ENCODE results near the gene LSM7. TPM values are rescaled to one million over a fixed set of nuclear protein-coding genes. Genes with fewer than 3 reads are reported as not detected.
A peak's percentile ranks its signal among the peaks of the same experiment; 100 is the strongest.

Gene LSM7
- total RNA-seq, 6 donors from 2014 or later = 58.6 to 127 (median 89.8) TPM

DNA sequence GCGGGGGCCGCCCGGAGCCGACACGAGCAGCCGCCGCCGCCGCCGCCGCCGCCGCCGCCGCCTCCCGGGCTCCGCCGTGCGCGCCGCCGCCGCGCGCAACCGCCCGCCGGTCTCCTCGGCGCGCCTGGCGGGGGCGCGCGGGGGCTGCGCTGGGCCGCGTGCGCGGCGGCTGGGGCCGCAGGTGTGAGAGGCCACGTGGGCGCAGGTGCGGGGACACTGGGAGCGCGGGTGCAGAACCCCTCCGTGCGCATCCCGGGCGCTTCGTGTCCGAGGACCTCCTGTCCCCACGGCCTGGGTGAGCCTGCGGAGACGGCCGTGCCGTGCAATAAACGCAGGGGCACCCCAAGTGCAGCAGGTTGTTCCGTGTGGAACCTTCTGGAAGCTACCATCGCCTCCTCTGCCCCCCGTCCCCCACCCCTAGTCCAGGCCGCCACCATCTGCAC, 20.3 kb downstream of the LSM7 start, which contains the start of gene LINGO3:
Gene LINGO3, minus strand, starts transcription at position 41 of the 443 bp plus-strand sequence. CDS start 16,378 bp downstream, outside the sequence.
- TF ChIP-seq, protein P1, sequence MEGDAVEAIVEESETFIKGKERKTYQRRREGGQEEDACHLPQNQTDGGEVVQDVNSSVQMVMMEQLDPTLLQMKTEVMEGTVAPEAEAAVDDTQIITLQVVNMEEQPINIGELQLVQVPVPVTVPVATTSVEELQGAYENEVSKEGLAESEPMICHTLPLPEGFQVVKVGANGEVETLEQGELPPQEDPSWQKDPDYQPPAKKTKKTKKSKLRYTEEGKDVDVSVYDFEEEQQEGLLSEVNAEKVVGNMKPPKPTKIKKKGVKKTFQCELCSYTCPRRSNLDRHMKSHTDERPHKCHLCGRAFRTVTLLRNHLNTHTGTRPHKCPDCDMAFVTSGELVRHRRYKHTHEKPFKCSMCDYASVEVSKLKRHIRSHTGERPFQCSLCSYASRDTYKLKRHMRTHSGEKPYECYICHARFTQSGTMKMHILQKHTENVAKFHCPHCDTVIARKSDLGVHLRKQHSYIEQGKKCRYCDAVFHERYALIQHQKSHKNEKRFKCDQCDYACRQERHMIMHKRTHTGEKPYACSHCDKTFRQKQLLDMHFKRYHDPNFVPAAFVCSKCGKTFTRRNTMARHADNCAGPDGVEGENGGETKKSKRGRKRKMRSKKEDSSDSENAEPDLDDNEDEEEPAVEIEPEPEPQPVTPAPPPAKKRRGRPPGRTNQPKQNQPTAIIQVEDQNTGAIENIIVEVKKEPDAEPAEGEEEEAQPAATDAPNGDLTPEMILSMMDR (IDR thresholded peaks at IDR 0.05) = no peak
- TF ChIP-seq POLR2AphosphoS5 (IDR thresholded peaks at IDR 0.05) (no peak), EP300 (IDR thresholded peaks at IDR 0.05) (no peak), POLR2A (IDR thresholded peaks at IDR 0.05) (no peak)
- Histone ChIP-seq H3K4me3 (no peak within 1 kb of the TSS), H3K4me1 (peaks cover 0 to 11% (median 5%) of the 10 kb centered on the region in 4 donors), H3K36me3 (no peaks in the 10 kb centered on the region), H3K27me3 (peaks cover 0 to 38% (median 23%) of the 10 kb centered on the region in 4 donors), H3K9me3 (no peaks in the 10 kb centered on the region), H3K27ac (no peak within 1 kb of the TSS)
- DNase-seq = peak in 1 of 2 donors; percentile 79
- ATAC-seq (ENCODE audit: low FRiP score in 2 of 2) = no peak
- 17 to 60% methylated on average over 3 to 21 of the region's 63 CpGs for WGBS, 2 donors

DNA sequence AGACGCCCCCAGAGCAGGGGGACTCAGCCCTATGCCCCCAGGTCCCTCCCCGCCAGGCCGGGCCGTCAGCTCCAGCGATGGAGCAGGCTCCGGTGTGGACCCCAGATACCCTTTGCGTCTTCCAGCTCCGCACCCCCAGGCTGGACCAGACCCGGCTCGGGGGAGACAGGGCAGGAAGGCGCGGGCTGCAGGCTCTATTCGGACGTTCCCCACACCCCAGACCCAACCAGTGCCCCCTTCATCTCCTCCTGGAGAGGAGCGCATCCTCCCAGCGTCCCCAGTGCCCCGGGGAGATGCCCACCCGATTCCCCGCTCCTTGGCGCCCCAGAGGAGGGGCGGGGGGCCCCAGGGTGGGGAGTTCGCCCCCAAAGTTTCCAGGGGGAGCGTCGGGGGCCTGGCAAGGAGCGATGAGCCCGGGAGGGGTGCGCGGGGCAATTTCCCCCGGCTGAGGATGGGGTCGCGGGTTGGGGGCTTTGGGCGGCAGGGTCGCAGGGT, 20.8 kb downstream of the LSM7 start:
- Histone ChIP-seq H3K4me3 (no peak overlapping the region), H3K27ac (no peak overlapping the region), H3K4me1 (peaks cover 1 to 16% (median 10%) of the 10 kb centered on the region in 4 donors), H3K36me3 (no peaks in the 10 kb centered on the region), H3K27me3 (peaks cover under 1 to 34% (median 23%) of the 10 kb centered on the region in 4 donors), H3K9me3 (no peaks in the 10 kb centered on the region)
- peak in 1 of 2 donors; percentile 72 for DNase-seq
- no peak for ATAC-seq (ENCODE audit: low FRiP score in 2 of 2)
- 27 to 36% methylated on average over 10 to 17 of the region's 33 CpGs for WGBS, 2 donors
- TF ChIP-seq POLR2A (IDR thresholded peaks at IDR 0.05) = no peak
- TF ChIP-seq, protein P1 (IDR thresholded peaks at IDR 0.05) = no peak
- no peak for TF ChIP-seq POLR2AphosphoS5 (IDR thresholded peaks at IDR 0.05)
- TF ChIP-seq EP300 (IDR thresholded peaks at IDR 0.05) = no peak

DNA sequence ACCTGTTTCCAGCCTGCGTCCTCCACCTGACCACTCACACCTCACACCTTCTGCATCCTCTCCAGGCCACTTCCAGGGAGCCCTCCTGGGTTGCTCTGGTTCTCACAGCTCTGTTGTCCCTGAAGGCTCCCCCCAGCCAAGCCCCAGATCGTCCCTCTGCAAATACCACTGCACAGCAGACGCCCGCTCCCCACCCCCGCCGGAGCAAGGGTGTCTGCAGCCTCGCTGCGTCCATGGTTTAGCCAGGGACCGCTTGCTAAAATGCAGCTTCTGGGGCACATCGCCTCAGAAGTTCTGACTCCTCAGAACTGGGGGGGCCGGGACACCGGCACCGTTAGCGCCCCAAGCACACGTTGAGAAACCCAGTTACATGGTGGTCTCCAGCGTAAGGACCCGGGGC, 21.4 kb downstream of the LSM7 start:
- peaks cover 5 to 22% (median 15%) of the 10 kb centered on the region in 4 donors for H3K4me1 ChIP-seq
- 39 to 59% methylated on average over 2 to 13 of the region's 17 CpGs for WGBS, 2 donors
- H3K9me3 ChIP-seq = no peaks in the 10 kb centered on the region
- no peak for ATAC-seq (ENCODE audit: low FRiP score in 2 of 2)
- no peaks in the 10 kb centered on the region for H3K36me3 ChIP-seq
- H3K4me3 ChIP-seq = no peak overlapping the region
- TF ChIP-seq EP300 (IDR thresholded peaks at IDR 0.05) (no peak), POLR2AphosphoS5 (IDR thresholded peaks at IDR 0.05) (no peak), POLR2A (IDR thresholded peaks at IDR 0.05) (no peak)
- TF ChIP-seq, protein P1 (IDR thresholded peaks at IDR 0.05) = no peak
- no peak overlapping the region for H3K27ac ChIP-seq
- H3K27me3 ChIP-seq = peaks cover 2 to 33% (median 23%) of the 10 kb centered on the region in 4 donors
- DNase-seq = peak in 1 of 2 donors; percentile 67

DNA sequence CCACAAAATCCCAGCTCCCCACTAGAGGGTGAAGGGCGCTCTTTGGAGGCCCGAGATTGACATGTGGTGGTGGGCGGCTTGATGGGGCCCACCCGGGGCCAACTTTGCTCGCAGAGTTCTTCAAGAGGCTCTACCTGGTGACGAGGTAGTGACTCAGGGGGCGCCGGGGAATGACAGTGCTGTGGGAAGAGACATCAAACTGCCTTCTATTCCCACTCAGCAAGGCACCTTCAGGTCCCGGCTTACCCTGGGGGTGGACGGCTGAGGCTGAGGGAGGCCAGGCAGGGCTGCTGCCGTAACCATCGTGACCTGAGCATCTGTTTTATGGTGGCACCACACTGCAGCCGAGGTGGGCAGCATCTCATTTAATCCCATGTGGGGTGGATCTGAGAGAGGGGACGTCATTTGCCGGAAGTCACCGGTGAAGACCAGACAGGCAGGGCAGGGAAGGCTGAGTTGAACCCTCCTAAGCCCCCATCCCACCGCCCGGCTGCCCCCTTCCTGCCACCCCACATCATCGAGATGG, 22.0 kb downstream of the LSM7 start:
- Histone ChIP-seq H3K4me3 (no peak overlapping the region), H3K27me3 (peaks cover 2 to 33% (median 23%) of the 10 kb centered on the region in 4 donors), H3K9me3 (no peaks in the 10 kb centered on the region), H3K36me3 (no peaks in the 10 kb centered on the region), H3K4me1 (peaks cover 5 to 22% (median 15%) of the 10 kb centered on the region in 4 donors), H3K27ac (no peak overlapping the region)
- ATAC-seq (ENCODE audit: low FRiP score in 2 of 2) = no peak
- TF ChIP-seq, protein P1 (IDR thresholded peaks at IDR 0.05) = no peak
- no peak for TF ChIP-seq EP300 (IDR thresholded peaks at IDR 0.05)
- TF ChIP-seq POLR2AphosphoS5 (IDR thresholded peaks at IDR 0.05) = no peak
- TF ChIP-seq POLR2A (IDR thresholded peaks at IDR 0.05) = no peak
- no peak for DNase-seq
- 70 to 72% methylated on average over 12 to 18 of the region's 19 CpGs for WGBS, 2 donors
